Amygdala (tissue), 56 donors: Measurements from ENCODE around the gene SORCS2.

Experiments
- DNase-seq, 56 donors: peaks; one replicate each; lab custom pipeline; 2025; lab: John Stamatoyannopoulos, UW

Gene SORCS2

DNA sequence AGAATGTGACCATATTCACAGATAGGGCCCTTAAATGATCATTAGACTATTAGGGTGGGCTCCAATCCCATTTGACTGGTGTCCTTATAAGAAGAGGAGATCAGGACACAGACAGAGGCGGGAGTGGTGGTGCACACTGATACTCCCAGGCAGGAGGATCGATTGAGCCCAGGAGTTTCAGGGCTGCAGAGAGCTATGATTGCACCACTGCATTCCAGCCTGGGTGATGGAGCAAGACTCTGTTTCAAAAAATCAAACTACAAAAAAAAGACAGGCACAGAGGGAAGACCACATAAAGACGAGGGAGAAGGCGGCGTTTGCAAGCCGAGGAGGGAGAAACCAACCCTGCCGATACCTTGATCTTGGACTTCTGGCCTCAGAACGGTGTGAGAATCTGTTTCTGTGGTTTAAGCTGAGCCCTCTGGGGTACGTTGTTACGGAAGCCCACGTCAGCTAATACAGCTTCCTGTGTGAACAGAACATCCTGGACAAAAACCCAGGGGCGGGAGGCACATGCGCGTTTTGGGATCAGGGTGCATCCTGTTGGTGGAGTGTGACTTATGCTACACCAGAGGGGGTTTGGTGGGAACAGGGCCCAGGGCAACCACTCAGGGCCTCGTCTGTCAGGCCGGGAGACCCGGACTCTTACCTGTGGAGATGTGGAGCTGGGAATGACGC is 454.2 kb downstream of the SORCS2 start:
- no peak for DNase-seq

DNA sequence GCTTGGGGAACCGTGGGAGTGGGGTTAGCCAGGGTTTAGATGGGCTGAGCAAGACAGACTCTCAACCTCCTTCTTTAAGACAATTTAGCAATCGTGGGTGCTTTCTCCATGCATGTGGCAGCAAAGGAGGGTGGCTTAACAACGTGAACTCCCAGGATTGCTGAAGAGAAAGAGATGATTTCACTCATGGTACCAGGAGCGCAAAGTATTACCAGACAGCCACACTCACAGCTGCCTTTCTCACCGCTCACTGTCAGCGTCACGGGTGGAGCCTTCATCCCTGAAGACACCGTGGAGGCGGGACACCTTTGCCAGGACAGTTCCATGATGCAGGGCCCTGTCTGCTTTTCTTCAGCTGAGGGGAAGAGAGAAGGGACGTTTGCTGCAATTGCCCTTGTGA is 454.8 kb downstream of the SORCS2 start:
- no peak for DNase-seq

DNA sequence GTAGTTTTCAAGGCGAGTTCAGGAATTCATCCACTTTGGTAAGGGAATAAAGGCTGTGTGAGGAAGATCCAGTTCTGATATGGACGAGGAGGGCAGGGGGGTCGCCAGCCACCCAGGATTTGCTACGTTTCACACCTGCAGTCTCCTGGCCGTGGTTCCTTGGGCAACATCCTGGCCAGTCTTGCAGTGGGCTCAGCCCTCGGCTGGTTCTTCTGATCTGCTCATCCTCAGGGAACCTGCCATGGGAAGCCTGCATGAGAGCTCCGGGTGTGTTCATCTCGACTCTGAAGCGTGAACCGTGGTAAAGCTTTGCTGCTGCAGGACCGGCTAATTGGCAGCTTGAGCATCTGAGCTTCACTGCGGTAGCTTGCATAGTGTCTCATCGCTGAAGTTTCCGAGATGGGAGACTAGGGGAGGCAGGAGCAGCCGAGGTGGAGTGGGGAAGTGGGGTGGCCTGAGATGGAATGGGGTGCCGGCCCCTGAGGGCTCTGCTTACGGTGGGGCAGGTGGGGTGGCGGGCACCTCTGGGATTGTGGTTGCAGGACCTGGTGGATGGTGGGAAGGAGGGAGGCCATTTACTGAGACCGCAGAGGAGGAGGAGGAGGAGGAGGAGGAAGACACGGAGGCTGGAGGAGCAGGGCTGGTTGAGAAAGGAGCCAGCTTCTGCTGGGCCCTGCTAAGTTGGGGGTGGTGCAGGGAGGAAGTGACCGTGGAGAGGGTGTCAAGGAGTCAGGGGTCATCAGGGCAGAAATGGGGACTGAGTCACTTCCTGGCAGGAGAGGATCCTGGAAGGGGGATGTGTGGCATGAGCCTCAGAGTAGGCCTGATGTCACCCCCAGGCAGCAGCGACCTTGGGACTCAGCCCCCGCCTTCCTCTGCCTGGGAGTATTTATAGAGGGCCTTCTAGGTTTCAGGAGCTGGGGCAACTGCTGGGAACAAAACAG is 455.5 kb downstream of the SORCS2 start:
- DNase-seq: no peak

DNA sequence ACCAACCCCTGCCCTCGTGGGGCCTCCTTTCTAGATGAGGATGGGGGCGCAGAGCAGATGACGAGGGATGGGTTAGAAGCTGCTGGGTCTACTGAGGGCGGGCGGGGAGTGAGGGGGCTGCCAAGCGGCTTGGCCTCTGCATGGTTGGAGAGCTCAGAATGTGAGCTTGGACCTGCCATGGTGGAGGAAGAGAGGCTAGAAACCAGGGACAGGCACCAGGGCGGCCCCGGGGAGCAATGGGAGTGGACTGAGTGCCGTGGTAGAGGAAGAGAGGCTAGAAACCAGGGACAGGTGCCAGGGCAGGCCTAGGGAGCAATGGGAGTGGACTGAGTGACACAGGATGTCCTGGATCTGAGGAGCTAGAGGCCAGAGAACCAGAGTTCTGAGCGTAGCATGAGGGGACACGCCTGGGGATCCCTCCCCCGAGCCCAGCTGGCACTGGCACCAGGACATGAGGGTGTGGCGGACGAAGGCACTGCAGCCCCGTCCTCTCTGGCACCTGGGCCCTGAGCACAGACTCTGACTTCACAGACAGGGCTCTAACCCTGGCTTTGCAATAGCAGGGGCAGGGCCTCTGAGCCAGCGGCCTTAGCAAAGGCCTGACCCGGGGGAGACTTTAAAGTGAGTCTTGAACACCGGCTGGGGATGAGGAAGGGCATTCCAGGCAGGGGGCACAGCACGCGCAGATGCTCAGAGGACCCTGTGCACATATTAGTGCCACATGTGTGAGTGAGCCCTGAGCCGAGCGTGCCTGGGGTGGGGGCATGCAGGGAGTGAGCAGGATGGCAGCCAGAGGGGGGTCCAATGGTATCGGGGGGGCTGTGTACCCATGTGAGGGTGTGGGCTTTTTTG is 456.4 kb downstream of the SORCS2 start:
- no peak for DNase-seq

DNA sequence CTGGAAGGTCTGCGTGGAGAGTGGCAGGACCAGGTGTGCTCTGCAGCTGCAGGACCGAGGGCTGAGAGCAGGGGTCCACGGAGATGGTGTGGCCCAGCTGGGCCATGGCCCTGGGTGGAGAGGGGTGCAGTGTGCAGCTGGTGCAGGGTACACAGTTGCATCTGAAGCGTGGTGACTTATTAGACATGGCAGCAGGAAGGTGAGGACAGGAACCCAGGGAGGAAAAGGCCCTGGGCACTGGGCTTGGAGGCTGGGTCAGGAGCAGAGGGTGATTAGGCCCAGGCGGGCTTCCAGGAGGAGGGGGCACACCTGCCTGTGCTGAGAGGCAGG is 457.0 kb downstream of the SORCS2 start:
- DNase-seq: no peak

DNA sequence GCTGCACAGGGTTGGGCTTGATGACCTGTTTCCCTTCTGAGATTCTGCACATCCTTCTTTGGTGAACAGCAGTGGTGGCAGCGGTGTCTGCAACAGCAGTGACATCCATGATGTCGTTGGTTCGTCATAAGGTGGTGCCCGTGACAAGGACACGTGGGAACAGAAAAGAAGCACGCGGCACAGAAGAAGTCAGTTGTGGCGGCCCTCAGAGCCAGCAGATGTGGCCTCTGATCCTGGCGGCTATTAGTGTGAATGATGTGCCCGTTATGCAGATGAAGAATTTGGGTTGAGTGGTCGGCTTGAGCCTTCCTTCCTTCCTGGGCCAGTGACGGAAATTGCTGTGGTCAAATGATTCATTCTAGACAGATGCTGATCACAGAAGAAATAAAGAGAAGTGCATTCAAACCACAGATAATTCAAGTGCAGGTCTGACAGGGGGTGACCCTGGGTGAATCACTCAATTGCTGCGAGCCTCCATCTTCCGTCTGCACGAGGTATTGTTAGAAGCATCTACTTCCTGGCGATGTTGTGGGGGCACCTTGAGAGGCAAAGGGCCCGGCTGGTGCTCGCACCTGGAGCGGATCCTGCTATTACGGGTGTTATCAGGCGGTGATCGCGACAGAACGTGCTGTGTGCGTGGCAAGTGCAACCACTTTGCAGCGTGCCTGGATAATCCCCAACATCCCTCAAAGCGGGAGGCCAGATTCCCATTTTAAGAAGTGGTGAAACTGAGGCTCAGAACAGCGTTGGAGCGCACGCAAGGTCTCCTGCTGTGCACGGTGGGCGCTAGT is 457.6 kb downstream of the SORCS2 start:
- no peak for DNase-seq

DNA sequence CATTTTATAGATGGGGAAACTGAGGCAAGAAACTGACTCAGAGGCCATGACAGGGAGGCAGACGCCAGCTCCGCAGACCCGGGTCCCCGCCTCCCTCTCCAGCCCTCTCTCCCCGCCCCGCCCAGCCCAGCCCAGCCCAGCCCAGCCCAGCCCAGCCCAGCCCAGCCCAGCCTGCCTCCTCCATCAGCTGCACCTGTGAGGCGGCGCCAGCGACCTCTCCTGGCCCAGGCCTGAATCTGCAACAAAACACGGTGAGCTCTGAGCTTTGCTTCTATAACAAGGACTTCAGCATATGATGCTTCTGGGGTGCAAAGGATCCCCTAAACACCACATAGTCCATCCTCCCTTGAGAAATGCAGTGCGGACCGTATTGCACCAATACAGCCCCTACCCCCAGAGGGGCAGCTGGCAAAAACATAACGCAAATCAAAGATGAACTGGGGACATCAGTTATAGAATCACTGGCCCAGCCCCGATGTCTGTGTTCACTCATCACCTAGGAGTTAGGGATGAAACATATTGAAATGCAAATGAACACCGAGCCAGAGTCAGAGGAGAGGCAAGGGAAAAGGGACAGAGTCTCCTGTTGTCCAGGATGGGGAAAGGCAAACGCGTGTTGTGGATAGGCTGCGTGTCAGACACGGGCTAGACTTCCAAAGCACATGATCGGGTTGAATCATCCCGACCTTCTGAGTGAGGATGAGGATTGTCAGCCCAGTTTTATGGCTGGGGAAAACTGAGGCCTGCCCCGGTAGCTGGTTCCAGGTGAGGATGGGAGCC is 458.5 kb downstream of the SORCS2 start:
- DNase-seq: no peak

DNA sequence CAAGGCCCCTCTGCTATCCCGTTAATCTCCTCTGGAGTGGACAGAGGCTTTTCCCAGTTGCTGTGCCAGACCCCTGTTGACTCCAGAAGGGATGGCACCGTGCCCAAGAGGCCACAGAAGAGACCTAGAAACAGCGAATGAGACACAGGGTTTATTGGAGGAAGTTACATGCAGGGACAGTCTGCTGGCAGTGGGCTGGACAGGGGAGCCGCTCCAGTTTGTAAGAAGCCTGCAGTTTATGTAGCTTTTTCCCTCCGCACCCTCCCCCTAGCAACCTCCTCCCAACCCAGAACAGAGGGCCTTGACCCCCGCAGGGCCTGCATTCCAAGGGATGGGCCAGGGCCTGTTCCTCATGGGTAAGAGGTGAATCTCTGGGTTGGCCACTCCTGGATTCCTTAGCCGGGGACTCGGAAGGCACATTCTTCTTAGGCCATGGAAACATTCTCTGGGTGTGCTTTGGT is 459.2 kb downstream of the SORCS2 start:
- peak in 15 of 56 donors; percentile 8 to 51 (median 27) for DNase-seq

DNA sequence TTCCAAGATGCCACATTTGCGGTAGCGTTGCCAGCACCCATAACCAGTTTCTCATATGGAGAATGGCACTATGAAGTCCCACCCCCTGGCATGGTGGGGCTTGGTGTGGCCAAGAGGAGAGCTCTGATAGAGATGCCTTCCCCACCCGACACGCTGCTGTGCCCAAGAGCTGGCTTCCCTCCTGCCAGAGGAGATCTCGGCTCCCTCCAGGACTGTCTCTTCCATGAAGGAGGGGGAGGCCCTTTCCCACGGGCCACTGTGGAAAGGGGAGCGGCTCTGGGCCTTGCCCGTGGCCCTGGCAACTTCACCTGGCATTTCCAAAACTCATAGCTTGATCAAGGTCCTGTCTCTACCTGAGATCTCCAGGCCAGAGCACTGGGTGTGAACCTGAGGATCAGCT is 459.7 kb downstream of the SORCS2 start:
- DNase-seq: no peak

DNA sequence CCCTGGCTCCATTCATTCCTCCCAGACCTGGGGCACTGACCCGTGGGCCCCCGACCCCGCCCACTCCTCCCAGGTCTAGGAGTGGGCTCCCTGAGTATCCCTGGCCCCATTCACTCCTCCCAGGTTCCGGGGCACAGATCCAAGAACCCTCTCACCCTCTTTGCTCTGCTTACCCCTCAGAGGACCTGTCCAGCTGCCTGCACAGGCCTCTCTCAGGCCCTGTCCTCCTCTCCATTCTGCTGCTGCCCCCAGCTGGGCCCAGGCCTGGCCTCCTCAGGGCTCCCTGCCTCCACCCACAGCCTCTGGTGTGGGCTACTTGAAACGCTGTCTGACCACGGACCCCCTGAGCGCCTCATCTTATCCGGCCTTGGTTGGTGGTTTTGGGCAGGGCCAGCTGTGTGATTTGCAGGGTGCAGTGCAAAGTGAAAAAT is 460.1 kb downstream of the SORCS2 start:
- DNase-seq: no peak

DNA sequence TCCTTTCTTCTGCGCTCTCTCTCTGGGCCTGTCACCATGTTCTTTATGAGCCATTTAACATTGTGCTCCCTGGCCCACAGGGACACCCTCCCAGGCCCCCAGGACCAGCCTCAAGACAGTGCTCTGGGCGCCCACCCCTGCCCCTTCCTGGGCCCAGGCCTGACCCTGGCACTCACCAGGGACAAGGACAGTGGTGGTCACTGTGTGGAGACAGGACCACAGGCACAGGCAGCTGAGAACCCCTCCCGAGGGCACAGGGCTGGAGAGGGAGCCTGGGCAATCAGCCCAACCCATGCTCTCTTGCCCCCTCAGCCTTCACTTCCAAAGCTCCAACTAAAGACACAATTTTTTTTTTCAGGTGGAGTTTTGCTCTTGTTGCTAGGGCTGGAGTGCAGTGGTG is 460.6 kb downstream of the SORCS2 start:
- no peak for DNase-seq

DNA sequence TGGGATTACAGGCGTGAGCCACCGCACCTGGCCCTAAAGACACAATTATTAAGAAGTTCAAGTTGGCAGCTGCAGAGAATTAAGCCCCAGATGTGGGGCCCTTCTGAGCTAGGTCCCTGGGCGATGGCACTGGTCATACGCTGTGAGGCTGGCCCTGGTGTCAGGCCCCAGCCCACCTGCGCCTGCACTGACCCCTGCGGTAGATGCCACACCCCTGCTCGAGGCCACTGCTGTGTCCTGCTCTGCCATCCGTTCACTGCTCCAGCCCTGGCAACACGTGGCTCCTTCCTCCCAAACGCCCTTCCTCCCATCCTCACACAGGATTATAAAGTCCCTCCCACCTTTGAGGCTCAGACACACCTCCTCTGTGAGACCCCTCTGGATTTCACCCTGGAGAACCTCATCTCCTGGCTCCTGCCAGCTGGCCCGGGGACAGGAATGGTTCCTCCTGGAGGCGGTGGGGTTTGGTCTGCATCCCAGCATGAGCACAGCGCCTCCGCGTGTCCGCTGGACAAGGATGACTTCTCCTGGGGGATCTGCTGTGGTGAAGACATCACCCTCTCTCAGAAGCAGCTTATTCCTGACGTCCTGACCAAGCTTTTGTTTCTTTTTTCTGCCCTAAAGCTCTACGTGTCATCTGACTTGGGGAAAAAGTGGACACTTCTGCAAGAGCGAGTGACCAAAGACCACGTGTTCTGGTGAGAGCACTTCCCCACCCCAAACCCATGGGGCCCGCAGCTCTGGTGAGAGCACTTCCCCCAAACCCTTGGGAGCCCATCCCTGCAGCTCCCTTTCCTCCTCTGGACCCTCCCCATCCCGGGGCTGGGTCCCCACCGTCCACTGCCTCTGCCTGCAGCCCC is 461.4 kb downstream of the SORCS2 start:
- peak in 1 of 56 donors; percentile 17 for DNase-seq

DNA sequence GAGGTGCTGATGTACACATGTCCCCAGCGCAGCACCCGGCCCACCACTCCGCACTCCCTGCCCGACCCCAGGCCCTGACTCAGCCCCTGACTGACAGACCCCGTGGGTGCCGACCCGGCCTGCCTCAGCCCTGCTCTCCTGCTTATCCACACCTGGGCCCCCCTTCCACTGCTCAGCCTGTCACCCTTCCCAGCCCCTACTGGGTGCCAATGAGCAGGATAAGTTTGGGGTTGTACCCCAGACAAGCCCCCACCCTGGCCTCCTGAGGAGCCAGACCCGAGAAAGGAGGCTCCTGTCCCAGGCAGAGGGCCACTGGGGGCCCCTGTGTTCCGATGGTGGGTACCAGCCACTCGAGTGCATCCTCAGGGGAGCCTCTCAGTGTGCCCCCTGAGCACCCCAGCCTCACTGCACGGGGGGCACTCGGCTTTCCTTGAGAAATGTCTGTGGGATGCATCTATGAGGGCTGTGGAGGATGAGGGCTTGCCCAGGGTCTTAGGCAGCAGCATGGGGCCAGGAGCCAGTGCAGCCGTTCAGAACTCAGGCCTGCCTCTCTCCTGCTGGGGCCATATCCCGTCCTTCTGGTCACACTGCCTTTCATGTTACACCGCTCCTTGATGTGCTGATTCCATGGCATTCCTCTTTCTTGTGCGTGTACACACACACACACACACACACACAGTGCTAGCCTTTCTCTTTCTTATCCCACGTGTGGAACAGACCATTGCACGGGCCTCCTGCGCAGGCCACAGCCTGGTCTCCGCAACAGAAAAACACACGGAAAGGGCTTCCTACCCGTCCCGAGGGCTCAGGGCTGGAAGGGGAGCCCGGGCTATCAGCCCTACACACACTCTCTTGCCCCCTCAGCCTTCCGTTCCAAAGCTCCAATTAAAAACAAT is 462.5 kb downstream of the SORCS2 start:
- DNase-seq: no peak

DNA sequence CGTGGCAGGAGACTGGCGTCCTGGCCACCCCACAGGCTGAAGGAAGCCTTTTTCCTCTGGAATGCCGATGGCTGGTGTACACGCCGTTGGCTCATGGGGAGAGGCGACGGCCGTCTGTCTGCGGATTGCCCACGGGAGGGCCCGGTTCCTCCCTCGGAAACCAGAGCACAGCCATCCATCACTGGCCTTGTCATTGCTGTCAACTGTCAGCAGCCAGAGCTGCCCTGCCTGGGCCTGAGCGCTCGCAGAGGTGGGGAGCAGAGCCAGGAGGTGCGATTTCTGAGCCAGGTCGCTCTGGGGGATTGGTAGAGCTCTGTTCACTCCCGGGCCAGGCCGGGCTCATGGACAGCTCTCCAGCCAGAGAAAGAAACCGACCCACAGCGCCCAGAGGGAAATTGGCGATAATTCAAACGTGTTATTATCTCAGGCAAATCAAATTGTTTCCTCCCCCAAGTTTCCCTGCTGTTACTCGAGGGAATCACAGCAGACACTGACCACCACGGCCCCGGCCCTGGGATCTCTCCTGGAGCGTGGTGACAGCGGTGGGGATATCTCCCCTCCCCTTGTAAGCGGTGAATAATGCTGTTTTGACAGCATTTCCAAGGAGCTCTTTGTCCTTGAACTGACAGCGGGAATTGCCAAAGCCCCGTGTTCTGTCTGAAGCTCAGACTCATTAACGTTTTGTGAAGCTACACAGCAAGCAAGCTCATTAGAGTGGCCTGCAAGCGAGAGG is 463.3 kb downstream of the SORCS2 start:
- peak in 13 of 56 donors; percentile 26 to 68 (median 41) for DNase-seq

DNA sequence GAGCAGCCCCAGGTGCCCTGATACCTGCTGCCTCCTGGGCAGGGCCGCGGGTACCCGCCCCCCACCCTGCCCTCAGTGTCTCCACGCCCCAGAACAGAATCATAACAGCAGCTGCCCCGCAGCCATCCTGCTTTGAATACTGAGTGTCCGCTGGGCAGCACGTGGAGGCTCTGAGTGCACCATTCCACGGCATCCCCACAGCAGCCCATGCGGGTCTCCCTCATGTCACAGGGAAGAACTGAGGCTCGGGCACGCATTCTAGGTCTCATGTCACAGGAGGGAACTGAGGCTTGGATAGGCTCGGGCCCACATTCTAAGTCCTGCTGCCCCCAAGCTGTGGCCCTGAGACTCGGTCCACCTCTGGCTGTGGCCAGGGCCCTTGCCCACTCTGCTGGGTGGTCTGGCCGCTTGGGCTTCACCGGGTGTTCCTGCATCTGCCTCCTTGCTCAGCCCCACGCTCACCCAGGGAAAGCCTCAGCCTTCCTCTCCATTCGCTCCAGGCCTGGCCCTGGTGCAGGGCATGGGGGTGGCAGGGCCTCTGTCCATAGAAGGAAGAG is 464.0 kb downstream of the SORCS2 start:
- no peak for DNase-seq
